HEK293 (cell line): ENCODE measurements around the gene GSAP.

ENCODE experiments used
- CTCF ChIP-seq: fragments of 450-650 bp; formaldehyde crosslinking; IDR thresholded peaks from 2 replicates; pipeline ENCODE4 v1.5.1; 2016; ENCODE audit warnings: missing biosample characterization, missing genetic modification characterization
- TCF7L2 ChIP-seq: IDR thresholded peaks from 2 replicates; pipeline ENCODE4 v1.6.1; 2011; ENCODE audit warnings: low read depth, mild to moderate bottlenecking, inconsistent platforms, low read length, moderate library complexity, borderline replicate concordance
- ZNF670 ChIP-seq: fragments of 450-650 bp; formaldehyde crosslinking; IDR thresholded peaks from 2 replicates; pipeline ENCODE4 v1.5.1; 2016; ENCODE audit warnings: missing biosample characterization, missing genetic modification characterization, low read depth

DNA sequence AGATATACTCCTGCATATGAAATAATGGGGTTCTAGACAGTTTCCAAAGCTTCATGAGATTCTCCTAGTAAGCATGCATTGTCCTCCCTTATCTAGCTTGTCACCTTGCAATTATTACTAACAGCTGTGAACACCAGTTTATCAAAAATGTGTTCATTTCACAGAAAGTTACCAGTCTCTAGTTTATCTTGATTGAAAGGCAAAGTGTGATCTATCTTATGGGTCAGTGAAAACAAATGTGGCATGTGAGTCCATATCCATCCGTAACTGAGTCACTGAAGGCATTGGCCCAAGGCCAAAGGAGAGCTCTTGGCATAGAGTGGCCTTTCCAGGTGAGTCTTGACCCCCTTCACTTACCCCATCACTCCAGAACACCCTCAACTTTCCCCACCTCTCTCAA lies 53.2 kb downstream of the GSAP start:
- TF ChIP-seq CTCF (tag by site-specific recombination) (no peak), ZNF670 (tag by site-specific recombination) (no peak), TCF7L2 (no peak)
